GM18867 (cell line): ENCODE data around the gene RBBP5.
"Not testable (repeated sequence)": the region's sequence is repeated elsewhere in the genome, so short reads cannot be mapped to it uniquely, and the experiment has no call there.

Experiments
- ATAC-seq: cut with Tn5 transposase; IDR thresholded peaks from one replicate; pipeline ENCODE4 v1.9.1; 2021; ENCODE audit warnings: mild to moderate bottlenecking, moderate library complexity; ENCODE audit not compliant: unreplicated experiment

The RBBP5 gene, protein sequence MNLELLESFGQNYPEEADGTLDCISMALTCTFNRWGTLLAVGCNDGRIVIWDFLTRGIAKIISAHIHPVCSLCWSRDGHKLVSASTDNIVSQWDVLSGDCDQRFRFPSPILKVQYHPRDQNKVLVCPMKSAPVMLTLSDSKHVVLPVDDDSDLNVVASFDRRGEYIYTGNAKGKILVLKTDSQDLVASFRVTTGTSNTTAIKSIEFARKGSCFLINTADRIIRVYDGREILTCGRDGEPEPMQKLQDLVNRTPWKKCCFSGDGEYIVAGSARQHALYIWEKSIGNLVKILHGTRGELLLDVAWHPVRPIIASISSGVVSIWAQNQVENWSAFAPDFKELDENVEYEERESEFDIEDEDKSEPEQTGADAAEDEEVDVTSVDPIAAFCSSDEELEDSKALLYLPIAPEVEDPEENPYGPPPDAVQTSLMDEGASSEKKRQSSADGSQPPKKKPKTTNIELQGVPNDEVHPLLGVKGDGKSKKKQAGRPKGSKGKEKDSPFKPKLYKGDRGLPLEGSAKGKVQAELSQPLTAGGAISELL

DNA sequence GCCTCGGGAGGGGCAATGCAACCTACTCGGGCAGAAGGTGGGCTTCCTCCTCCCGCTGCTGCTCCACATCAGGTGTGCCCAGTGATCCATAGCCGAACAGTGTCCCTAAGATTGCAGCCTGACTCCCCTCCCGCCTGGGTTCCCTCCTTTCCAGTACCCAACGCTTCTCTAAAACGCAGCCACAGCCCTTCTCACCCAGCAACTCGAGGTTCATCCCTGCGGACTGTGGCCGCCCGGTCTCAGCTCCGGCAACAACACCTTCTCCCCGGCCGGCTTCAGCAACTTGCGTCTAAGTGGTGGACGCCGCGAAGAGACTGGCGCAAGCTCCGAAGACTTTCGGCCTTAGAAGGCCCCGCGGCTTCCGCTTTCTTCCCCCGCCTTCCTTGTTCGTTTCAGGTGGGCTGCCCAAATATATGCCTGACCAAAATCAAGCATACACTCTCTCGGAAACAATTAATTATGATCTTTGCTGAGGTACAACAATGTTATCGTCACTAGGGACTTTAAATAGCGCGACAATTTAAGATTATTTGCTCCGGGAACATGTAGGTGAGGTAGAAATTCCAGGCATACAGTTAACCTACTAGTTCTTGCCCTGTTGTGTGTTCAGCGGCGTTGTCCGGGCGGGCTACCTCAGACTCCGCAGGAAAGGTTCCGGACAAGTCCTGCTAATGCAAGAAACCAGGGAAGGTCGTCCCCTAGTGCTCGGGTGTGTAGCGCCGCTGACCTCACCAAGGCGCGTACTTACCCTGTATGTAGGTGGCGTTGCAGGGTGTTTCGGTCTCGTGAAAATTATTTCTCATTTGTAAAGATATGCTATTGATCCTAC is at the start of gene RBBP5:
RBBP5 (minus strand) TSS at position 319 of the 829 bp plus-strand sequence; CDS start at position 214, 105 bp downstream.
- ATAC-seq, result peak; percentile 93

DNA sequence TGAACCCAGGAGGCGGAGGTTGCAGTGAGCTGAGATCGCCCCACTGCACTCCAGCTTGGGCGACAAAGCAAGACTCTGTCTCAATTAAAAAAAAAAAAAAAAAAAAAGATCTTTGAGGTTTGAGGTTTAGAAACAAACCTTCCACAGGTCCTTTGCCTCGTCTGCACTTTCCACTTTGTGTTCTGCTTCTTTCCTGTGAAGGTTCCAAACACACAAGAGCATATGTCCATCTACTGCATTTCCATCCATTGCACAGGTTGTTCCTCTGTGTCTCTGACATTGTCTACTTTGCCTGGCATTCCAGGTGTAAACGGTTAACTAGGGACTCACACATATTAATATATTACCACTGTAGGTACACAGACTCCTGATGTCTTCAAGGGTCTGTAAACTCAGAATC is 49.6 kb upstream of the RBBP5 start:
- no peak for ATAC-seq

DNA sequence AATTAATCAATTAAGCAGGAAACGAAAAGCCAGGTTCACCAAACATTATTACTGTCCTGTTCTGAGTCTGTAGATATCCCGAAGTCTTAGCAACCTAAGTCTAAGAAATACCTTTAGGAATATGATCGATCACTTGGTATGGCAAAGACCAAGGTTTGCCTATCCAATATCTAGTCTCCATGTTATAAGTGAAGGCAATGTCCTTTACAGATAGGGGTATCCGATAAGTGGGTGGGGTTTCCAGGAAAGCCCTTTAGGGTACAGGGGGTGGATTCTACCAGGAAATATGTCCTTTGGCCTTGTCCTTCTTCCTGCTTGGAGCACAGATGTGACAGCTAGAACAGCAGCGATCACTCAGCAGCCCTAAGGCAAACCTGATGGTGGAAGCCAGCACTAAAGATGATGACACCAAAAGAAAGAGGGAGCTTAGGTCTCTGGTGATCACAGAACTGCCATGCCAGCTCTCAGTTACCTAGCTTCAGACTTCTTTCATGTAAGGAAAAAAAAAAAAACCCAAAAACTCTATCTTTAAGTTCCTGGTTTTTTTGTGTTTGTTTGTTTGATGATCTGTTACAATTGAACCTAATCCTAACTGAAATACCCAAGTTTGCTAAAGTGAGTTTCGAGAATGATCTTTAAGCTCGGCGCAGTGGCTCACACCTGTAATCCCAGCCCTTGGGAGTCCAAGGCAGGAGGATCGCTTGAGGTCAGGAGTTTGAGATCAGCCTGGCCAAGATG is 48.9 kb upstream of the RBBP5 start:
- ATAC-seq, result no peak

DNA sequence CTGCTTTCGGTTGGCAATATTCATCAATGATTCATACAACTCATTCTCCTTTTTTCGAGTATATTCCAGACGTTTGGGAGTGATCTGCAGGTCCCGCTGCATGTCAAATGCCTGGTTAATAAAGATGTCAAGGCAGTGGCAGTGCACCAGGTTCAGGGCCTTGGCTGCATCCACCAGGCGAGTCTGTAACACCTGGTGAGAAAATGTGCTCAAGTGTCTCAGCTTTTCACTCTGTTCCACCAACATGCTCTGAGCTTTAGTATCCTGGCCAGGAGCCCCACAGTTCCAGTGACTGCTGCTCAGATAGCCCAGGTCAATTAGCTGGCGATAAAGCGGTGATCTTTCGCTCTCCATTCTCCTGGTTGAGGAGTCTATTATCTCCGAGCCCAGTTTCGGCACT is 47.5 kb upstream of the RBBP5 start:
- no peak for ATAC-seq

DNA sequence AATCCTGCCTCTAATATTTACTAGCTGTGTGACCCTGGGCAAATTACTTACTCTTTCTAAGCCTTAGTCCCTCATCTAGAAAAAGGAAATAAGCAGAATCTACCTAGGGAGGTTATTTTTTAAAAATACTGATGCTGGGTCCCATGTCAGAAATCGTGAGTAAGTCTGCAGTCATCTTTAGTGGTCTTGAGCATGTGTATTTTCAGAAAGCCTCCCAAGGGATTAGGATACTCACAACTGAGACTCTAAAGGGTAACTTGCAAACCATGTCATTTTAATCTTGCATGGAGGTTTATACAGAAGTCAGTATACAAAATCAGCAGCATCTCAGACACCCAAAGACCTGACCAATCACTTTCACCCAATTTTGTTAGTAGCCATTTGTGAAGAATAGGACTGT is 46.5 kb upstream of the RBBP5 start:
- ATAC-seq, result no peak

DNA sequence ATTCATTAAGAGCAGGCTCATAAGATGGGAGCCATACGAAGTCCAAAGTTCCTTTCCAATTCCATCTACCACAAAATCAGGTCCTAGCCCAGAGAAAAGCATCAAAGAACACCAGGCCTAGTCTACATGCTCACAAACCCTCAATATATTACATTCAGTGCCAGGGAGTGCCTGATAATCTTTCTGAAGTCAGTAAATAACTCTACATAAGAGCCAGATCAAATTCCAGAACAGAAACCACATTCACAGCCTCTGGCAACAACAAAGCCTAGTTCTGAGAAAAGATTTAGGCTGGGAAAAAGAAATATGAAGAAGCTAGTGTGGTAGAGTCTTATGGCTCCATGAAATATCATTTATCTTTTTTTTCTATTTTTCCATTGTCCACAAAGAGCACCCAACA is 40.5 kb upstream of the RBBP5 start:
- no peak for ATAC-seq

DNA sequence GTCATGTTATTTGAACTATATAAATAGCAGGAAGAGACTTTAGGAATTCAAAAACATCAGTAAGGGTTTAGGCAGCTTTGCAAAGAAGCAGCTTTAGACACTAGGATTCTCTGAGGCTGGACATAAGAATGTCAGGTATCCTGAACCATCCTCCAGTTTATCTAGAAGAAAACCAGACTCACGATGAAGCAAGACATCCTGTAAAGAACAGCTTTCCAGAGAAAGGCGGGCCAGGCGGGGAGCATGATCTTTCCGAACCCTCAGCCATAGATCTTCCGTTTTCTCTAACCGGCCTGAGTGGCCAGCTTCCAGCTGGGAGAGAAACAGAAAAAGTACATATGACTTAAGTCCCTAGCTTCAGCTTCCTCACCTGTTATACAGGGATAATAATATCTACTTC is 39.3 kb upstream of the RBBP5 start:
- no peak for ATAC-seq

DNA sequence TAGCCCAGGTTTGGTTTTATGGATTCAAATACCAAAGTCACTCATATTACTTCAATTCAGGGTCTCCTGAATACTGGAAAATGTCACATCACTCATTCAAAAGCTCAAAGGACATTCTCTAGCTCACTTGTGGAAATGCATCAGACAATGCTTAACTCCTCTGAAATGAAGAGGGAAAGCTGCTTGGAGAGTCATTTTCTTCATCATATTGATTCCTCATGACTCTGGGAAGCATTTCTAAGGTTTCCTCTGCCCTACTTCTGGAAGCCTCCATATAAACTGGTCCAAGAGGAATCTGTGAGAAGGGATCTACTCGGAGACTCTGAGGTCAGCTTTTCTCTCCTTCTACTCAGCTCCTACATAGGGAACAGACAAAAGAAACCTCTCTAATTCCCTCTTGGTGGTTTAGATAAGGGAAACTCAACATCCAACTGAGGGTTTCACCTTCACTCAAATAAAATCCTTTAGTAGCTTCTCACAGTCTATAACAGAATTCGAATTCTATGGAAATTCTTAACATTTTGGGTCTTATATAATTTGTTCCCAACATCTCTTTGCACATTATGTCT is 36.4 kb upstream of the RBBP5 start:
- no peak for ATAC-seq

DNA sequence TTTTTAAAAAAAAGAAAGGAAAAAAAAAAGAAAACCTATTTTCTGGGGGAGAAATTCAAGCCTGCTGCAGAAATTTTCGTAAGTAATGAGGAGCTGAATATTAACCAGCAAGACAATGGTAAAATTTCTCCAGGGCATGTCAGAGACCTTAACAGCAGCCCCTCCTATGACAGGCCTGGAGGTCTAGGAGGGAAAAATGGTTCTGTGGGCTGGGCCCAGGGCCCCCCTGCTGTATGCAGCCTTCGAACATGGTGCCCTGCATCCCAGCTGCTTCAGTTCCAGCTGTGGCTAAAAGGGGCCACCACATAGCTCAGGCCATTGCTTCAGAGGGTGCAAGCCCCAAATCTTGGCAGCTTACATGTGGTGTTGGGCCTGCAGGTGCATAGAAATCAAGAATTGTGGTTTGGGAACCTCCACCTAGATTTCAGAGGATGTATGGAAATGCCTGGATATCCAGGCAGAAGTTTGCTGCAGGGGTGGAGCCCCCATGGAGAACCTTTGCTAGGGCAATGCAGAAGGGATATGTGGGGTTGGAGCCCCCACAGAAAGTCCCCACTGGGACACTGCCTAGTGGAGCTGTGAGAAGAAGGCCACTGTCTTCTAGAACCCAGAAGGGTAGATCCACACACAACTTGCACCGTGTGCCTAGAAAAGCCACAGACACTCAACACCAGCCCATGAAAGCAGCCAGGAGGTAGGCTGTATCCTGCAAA is 34.0 kb upstream of the RBBP5 start:
- not testable (repeated sequence) for ATAC-seq

DNA sequence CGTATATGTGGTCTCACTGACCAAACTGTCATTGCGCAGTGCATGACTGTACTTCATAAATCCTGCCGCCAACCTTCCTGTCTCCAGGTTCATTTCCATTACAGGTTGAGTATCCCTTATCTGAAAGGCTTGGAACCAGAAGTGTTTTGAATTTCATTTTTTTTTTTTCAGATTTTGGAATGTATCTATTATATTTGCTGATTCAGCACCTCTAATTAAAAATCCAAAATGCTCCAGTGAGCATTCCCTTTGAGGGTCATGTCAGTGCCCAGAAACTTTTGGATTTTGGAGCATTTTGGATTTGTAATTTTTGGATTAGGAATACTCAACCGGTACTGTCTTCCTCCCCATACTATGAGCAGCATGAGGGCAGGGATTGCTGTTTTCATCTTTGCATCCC is 30.7 kb upstream of the RBBP5 start:
- ATAC-seq, result no peak

DNA sequence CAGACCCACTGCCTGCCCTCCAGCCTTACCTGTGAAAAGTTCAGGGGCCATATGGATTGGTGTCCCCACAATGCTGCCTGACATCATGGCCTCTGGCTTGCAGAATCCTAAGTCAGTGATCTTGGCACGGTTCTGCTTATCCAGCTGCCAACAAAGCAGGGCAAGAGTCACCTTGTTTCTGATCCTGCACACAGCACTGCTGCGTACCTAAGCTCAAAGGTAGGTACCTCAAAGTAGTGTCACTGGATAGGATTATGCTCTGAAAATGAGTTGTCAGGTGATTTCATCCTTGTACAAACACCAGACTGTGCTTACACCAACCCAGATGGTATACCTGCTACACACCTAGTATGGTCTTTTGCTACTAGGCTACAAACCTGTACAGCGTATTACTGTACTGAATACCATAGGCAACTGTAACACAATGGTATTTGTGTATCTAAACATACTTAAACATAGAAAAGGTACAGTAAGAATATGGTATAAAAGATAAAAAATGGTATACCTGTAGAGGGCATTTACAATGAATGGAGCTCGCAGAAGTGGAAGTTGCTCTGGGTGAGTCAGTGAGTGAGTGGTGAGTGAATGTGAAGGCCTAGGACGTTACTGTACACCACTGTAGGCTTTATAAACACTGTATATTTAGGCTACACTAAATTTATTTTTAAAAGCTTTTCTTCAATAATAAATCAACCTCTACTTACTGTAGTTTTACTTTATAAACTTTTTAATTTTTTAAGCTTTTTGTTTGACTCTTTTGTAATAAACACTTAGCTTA is 29.1 kb upstream of the RBBP5 start:
- no peak for ATAC-seq

DNA sequence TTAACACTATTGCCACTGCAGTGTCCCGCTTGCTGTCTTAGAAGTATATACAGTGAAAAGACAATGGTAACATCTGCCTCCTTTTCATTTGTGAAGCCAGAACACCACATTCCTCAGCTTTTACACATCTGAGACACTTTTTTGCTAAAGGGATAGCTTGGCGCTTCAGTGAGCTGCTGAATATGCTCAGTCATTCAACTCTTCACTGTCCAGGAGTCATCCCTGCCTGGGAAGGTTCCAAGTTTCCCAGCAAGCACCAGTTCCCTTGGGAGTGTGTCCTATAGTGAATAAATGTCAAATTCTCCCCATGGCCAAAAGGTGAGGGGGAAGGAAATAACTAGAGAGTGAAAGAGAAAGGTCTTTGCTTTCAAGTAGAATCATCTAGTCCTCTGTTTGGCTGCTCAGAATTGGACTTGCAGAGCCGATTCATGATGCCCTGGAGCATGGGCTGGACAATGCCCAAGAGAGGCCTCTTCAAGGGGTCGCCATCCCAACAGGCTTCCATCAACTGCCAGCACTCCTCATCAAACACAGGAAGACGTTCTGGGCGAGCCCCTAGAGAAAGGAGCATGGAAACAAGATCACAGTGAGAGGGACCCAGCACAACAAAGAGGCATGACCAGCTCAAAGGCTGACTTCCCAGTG is 25.5 kb upstream of the RBBP5 start:
- no peak for ATAC-seq

DNA sequence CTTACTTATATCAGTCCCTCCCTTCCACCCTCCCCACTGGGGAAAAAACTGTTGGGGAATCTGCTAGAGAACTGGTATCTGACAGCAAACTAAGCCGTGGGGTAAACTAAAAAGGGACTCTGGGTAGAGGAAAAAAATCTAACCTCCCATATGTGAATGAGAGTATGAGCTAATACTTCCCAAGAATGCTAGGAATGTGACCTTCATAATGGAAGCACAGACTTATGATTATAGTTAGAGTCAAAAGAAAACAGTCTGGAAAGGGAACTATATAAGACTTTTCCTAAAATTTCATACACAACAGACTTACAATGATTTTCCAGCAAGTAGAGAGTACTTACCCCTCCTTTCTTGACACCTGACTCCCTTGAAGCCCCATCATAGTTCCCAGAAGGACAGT is 23.0 kb upstream of the RBBP5 start:
- no peak for ATAC-seq

DNA sequence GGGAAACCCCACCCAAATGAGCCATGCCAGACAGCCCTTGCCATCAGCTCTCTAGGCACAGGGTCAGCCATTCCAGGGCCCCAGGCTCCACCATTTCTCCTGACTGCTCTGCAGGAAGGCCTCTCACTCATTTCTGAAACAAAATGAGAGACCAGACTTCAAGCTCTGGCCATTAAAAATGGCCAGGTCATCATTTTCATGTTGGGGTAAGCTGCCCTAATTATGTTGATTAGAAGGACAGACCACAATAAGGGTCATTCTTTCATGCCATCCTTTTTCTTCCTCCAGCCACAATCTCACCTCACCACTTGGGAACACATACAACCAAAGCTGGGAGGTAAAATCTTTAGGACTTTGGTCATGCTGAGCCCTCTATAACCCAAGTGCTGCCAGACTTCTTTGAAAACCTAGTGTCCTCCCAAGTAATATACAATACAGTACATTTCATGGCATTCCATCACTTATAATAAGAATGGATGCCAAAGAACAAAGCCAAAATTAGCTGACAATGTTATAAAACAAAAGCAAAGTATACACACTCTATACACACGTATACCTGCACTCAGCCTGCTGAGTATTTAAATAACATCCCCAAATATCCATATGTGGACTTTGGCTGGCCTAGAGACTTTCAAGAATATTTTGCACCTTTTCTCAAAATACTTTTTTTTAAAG is 22.4 kb upstream of the RBBP5 start:
- ATAC-seq, result no peak

DNA sequence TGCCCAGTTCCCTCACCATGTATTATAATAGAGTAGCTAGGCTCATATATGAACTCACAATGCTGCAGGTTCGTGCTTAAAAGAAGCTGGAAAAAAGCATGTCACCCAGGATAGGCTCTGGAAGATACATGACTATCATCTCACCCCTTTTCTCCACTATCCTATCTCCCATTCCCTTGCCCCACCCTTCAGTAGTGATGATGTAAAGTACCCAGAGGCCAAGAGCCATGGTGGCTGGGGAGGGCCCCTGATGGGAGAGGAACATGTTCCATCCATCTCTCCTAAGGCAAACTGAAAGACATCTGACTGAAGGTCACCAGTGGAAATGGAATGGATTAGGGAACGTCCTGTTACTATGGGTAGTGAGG is 20.3 kb upstream of the RBBP5 start:
- no peak for ATAC-seq

DNA sequence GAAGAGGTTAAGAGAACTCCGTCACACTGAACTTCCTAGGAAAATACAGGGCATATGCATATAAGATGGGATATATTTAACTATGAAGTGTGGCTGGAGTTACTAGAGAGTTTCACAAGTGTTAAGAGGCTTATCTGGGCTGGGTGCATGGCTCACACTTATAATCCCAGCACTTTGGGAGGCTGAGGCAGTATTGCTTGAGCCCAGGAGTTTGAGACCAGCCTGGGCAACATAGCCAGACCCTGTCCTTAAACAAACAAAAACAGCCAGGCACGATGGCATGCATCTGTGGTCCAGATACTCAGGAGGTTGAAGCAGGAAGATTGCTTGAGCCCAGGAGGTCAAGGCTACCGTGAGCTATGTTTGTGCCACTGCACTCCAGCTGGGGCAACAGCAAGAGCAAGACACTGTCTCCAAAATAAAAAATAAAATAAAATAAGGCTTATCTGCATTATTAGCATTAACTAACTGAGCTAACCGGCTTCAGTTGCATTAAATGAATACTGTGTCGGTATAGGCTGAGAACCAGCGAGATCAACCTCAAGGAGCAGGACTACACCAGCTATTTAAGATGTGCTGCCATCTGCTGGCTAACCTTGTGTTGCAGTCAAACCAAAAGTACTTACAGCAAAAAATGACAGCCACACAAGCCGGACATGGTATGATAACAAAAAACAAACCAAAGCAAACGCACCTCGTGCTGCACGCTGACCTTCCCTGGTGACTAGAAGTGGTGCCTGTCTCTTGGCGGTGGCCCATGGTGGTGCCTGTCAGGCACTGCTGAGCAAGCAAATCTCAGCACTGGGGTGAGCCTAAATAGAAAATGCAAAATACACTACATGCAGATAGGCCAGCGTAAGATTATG is 19.7 kb upstream of the RBBP5 start:
- peak; percentile 52 for ATAC-seq

DNA sequence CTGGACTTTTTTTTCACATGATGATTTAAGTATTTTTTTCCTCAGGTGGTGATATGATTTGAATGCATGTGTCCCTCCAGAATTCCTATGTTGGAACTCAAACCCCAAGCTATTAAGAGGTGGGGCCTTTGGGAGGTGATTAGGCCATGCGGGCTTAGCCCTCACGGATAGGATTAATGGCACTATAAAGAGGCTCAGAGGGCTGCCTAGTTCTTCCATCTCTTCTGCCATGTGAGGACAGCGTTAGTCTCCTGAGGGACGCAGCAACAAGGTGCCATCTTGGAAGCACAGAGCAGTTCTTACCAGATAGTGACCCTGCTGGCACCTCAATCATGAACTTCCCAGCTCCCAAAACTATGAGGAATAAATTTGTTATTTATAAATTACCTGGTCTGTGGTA is 18.3 kb upstream of the RBBP5 start:
- ATAC-seq, result no peak

DNA sequence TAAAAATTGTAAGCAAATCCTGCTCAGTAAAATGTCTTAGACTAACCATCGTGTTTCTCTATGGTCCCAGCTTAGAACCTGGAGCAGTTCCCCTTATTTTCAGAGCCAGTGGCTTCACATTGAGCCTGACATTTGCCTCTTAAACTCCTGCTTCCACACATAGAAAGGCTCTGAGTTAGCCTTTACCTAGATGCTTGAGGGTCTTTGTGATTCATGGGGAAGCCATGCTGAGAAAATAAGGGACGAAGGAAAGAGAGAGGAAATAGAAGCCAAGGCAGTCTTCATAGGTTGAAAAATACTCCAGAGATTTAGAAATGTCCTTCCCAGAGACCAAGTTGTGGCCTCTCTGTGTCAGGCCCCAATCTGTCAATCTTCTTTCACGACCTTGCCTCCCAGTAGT is 16.1 kb upstream of the RBBP5 start:
- ATAC-seq, result no peak
